ENCODE results near the gene CRLF1. TPM values are rescaled to one million over a fixed set of nuclear protein-coding genes. Genes with fewer than 3 reads are reported as not detected.

The CRLF1 gene
- total RNA-seq, 2 donors from 2014 or later = 0.84 to 1.6 TPM

DNA sequence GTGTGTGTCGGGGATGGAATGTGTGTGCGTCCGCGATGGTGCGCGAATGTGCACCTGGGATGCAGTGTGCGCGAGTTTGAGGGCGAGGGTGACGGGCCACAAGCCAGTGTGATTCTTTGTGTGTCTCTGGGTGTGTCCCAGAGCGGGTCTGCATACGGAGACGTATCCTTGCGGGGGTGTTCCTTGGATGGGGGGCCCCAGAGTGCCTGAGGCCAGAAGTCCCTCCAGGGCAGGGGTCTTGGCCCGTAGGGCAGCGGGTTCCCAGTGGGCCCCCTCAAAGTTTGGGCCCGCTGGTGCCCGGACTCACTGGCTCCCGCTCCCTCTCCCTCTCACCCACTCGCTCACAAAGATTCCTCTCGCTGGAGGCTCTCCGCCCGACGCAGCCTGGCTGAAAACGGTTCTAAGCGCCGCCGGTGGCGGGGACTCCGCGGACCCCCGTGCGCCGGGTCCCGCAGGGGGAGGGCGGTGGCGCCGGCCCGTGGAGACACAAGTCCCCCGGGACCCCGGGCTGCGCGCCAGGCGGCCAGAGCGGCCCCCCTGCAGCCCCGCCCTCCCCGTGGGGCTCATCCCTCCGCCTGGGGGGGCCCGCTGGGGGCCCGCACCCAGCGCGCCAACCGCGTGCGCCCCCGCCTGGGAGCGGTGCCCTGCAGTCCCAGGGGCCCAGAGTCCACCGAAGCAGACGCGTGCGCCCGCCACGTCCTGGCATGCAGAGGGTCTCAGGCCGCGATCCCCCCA, 886 bp downstream of the CRLF1 start:
- intact Hi-C loops (cut with DNase I) = no loop called here
- Histone ChIP-seq H3K4me1 (no peaks in the 10 kb centered on the region), H3K4me3 (no peak overlapping the region), H3K27ac (no peak overlapping the region), H3K9me3 (no peaks in the 10 kb centered on the region), H3K9ac (ENCODE audit: low read depth in 2 of 2, low read length in 2 of 2) (no peak overlapping the region), H3K36me3 (no peaks in the 10 kb centered on the region), H3K27me3 (peaks cover 79% of the 10 kb centered on the region)
- TF ChIP-seq, protein P1, sequence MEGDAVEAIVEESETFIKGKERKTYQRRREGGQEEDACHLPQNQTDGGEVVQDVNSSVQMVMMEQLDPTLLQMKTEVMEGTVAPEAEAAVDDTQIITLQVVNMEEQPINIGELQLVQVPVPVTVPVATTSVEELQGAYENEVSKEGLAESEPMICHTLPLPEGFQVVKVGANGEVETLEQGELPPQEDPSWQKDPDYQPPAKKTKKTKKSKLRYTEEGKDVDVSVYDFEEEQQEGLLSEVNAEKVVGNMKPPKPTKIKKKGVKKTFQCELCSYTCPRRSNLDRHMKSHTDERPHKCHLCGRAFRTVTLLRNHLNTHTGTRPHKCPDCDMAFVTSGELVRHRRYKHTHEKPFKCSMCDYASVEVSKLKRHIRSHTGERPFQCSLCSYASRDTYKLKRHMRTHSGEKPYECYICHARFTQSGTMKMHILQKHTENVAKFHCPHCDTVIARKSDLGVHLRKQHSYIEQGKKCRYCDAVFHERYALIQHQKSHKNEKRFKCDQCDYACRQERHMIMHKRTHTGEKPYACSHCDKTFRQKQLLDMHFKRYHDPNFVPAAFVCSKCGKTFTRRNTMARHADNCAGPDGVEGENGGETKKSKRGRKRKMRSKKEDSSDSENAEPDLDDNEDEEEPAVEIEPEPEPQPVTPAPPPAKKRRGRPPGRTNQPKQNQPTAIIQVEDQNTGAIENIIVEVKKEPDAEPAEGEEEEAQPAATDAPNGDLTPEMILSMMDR (IDR thresholded peaks at IDR 0.05) = no peak
- DNase-seq = no peak

DNA sequence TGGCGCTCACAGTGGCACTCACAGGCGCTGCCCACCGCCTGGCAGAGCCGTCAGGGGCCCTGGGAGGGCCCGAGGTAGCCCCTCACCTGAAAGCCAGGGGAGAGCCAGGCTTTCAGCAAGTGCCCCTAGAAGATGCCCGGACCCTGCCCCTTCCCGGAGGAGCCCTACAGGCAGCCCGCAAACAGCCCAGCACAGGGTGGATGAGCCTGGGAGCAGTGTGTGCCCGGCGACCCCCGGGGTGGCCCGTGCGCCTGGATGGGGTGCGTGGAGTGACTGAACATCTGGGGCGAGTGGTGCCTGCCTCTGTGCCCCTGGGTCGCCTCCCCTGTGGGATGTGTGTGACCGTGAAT, 1.4 kb downstream of the CRLF1 start:
- H3K9me3 ChIP-seq = no peaks in the 10 kb centered on the region
- DNase-seq = no peak
- H3K27ac ChIP-seq = no peak overlapping the region
- H3K4me3 ChIP-seq = no peak overlapping the region
- H3K27me3 ChIP-seq = peaks cover 73% of the 10 kb centered on the region
- TF ChIP-seq, protein P1 (IDR thresholded peaks at IDR 0.05) = no peak
- H3K9ac ChIP-seq (ENCODE audit: low read depth in 2 of 2, low read length in 2 of 2) = no peak overlapping the region
- no peaks in the 10 kb centered on the region for H3K36me3 ChIP-seq
- H3K4me1 ChIP-seq = no peaks in the 10 kb centered on the region
- intact Hi-C loops (cut with DNase I) = no loop called here

DNA sequence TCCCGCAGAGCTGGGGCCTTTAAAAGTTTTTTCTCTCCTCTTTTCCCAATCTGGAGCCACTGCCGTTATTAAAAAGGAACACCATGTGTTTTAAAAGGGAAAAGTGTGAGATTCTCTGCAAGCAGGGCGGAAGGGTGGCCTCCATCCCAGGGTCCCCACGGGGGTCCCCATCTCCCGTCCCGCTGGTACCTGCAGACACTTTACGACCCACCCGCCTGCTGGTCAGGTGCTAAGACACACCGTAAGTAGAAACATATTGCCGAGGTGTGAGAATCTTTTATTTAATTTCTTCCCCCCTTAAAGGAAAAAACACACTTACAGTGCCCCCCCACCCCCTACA, 1.8 kb downstream of the CRLF1 start:
- intact Hi-C loops (cut with DNase I) = no loop called here
- TF ChIP-seq, protein P1 (IDR thresholded peaks at IDR 0.05) = no peak
- Histone ChIP-seq H3K36me3 (no peaks in the 10 kb centered on the region), H3K27ac (no peak overlapping the region), H3K9me3 (no peaks in the 10 kb centered on the region), H3K9ac (ENCODE audit: low read depth in 2 of 2, low read length in 2 of 2) (no peak overlapping the region), H3K4me3 (no peak overlapping the region), H3K27me3 (peaks cover 72% of the 10 kb centered on the region), H3K4me1 (no peaks in the 10 kb centered on the region)
- no peak for DNase-seq

DNA sequence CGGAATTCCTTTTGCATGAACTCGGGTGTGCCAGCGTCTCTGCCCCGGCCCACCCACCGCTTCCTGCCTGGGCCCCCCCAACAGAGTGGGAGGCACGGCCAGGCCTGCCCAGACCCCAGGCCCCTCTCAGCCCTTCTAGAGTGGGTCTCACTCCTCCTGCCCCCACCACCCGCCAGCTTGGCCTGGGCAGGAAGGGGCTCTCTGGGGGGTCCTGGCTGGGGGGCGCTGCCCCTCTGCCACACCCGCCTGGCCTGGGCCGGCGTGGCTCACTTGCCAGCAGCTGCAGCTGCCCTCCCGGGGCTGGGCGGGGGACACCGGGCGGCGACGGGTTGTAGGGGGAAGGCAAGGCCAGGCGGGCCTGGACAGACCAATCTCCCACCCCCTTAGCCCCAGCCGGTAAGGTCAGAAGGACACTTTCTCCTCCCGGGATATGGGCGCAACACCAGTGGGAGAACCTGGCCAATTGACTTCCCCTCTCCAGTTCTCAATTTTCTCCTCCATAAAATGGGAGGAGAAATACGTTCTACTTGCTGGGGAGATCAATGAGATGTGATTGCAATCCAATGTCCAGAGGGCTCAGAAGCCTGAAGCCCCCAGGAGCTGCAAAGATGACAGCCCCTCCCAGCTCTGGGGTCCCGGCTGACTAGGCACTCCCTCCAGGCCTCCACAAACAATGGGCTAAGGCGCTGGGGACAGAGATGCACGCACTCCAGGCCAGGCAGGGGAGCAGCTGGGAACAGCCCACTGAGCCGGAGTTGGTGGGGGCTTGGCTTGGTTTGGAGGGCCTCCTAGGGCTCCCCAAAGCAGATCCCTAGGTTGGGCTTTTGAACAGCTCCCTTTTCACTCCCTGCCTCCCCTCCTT, 2.4 kb downstream of the CRLF1 start:
- intact Hi-C loops (cut with DNase I) = no loop called here
- H3K4me1 ChIP-seq = no peaks in the 10 kb centered on the region
- H3K36me3 ChIP-seq = no peaks in the 10 kb centered on the region
- no peak overlapping the region for H3K9ac ChIP-seq (ENCODE audit: low read depth in 2 of 2, low read length in 2 of 2)
- H3K27me3 ChIP-seq = peaks cover 68% of the 10 kb centered on the region
- H3K9me3 ChIP-seq = no peaks in the 10 kb centered on the region
- no peak overlapping the region for H3K27ac ChIP-seq
- TF ChIP-seq, protein P1 (IDR thresholded peaks at IDR 0.05) = no peak
- no peak for DNase-seq
- H3K4me3 ChIP-seq = no peak overlapping the region

DNA sequence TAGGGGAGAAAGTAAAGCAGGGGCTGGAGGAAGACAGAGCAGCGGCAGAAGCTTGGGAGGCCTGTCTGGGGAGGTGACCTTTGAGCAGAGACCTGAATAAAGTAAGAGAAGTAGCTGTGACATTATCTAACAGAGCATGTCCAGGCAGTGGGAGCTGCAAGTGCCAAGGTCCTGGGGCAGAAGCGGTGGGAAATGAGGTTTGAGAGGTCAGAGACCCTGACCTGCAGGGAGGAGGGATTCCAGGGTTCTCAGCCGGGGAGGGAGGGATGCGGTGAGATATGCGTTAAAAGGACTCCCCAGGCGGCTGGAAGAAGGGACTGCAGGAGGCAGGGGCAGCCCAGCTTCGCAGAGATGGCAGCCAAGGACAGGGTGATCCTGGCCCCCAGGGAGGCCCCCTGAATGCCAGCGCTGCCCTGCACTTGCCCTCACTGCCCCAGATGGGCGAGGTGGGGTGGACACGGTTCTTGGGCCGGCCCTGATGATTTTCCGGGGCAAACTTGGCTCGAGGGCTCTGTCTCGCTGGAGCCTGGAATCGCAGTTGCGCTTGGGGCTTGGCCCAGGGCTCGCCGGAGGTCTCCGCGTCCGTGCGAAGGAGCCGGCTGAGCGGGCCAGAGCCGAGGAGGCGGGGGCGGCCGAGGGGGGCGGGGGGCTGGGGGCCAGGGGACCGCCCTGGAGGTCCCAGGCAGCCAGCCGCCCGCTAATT, 3.2 kb downstream of the CRLF1 start:
- H3K36me3 ChIP-seq = no peaks in the 10 kb centered on the region
- H3K4me1 ChIP-seq = no peaks in the 10 kb centered on the region
- DNase-seq = no peak
- H3K4me3 ChIP-seq = no peak overlapping the region
- intact Hi-C loops (cut with DNase I) = no loop called here
- no peaks in the 10 kb centered on the region for H3K9me3 ChIP-seq
- no peak overlapping the region for H3K9ac ChIP-seq (ENCODE audit: low read depth in 2 of 2, low read length in 2 of 2)
- H3K27ac ChIP-seq = no peak overlapping the region
- TF ChIP-seq, protein P1 (IDR thresholded peaks at IDR 0.05) = no peak
- peaks cover 63% of the 10 kb centered on the region for H3K27me3 ChIP-seq

Measured in colonic mucosa (tissue), 4 donors.